Pulmonary artery endothelial cell (primary cell): Measurements from ENCODE around the gene CACUL1. TPM values are rescaled to one million over a fixed set of nuclear protein-coding genes. Genes with fewer than 3 reads are reported as not detected.

Source experiments
- DNase-seq: peaks from one replicate; pipeline ENCODE4 v3.0.0-alpha.2; 2011; ENCODE audit warnings: low read depth, low spot score
- total RNA-seq: library from RNA; depleted of rRNA; stranded (reverse); fragments of >200 nt; gene quantifications from 2 replicates; pipeline ENCODE4 v1.2.3, GENCODE V29; 2014

Gene CACUL1
- total RNA-seq, 1 donor from 2014 or later, result 27.4 TPM

DNA sequence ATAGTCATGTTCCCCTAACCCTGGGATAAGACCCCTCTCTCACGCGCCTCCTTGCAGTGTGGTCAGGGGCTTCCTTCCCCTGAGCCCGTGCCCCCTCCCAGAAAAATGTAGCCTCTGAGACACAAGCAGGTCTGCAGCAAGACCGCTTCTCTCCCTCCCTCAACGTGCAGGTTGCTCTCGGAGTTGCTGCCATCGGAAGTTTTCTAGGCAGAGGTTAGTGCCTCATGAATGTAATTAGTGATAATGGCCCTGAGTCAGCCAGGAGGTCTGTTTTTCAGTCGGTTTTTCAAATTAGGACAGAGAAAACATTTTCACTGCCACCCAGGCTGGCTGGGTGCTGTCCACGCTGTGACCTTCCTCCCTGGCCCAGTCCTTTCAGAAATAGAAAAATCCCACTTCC, 116.1 kb downstream of the CACUL1 start:
- DNase-seq, result no peak

DNA sequence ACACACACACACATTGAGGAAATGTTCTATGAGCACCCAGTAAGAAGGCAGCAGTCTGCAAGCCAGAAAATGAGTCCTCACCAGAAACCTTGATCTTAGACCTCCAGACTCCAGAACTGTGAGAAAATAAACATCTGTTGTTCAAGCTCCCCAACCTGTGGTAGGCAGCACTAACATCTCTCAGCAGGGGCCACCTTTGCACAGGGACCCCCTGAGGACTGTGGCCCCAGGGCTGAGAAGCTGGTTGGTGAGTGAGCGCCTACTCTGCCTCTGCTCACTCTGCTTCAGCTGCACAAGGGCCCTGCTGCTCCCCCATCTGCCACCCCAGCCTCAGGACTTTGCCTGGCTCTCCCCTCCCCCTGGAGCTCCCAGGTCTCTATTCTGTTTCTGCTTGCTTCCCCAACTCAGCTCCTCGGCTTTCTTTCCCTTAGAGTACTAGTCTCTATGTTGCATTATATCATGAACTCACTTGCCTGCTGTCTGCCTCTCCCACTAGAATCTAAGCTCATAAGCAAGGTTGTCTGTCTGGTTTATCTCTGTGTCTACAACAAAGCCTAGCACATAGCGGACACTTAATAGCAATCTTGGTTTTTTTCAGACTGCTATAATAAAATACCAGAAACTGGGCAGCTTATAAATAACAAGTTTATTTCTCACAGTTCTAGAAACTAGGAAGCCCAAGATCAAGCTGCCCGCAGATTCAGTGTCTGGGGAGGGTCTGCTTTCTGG, 118.9 kb downstream of the CACUL1 start:
- no peak for DNase-seq

DNA sequence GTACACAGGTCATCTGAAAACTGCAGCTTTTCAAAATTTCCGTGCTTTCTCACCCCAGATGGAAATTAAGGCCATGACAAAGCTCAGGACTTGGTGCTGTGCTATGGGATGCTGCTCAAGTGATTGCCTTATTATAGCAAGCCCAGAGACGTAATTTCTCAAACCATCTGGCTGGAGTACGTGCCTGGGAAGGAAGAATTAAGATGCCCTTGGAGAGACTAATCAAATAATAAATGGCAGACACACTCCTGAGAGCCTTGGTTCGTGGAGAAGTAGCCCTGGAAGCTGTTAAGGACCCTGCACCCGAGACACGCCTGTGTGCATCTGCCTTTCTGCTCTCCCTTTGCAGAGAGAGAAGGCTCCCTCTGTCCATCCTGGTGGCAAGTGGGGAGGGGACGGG, 121.0 kb downstream of the CACUL1 start:
- no peak for DNase-seq

DNA sequence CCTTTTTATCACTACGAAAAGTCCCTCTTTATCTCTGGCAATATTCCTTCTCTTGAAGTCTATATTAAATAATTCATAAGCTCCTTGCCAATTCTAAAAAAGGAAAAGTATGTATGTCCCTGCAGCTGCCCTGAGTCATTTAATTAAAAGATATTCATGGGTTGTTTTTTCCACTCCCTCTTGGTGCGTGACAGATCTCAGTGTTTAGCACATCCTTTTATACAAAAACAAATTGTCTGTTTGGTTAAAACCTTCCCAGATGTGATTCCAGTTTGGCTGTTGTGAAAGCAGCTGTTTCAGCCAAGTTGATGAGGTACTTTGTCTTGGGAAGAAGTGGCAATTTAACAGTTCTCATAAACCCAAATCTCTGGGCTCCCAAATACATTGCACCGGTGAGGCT, 125.6 kb downstream of the CACUL1 start:
- no peak for DNase-seq

DNA sequence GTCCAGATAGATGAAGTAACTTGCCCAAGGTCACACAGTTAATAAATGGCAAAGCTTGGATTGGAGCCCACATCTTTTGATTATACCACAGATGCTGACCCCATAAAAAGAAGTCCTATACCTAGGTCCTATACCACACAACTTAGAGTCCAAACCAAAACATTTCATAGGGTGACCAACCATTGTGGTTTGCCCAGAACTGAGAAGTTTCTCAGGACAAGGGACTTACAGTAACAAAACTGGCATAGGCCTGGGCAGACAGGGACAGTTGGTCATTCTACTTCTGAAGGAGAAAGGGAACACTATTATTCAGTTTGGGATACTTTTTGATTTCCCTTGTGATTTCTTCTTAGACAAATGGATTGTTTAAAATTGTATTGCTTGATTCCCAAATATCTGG, 126.4 kb downstream of the CACUL1 start:
- no peak for DNase-seq

DNA sequence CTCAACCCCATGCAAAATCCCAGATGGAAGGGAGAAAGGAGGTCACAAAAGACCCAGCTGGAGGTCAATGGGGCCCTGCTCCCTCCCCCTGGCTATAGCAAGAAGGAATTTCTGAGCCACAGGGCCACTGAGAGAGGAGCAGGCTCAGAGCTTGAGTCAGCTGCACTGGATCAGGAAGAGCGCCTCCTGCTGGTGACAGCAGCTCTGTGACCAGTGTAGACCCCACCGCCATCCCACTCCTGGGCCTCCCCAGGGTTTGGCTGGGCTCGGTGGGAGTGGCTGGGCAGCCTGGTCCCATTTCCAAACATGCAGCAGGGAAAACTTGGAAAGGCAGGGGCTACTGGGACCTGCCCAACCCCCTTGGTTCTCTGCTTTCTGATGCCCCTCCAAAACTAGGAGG, 127.8 kb downstream of the CACUL1 start:
- DNase-seq, result no peak

Other genes starting within 250 kb of the CACUL1 start
- not detected in 2 replicates for gene PRLHR, start 159.3 kb downstream of the CACUL1 start, total RNA-seq